ENCODE results near the gene PRKCE.

- TF ChIP-seq CTCF (conservative IDR thresholded peaks at IDR 0.05; ENCODE audit: low read depth, low read length), result no peak
- TF ChIP-seq EZH2 (IDR thresholded peaks at IDR 0.05; ENCODE audit: borderline replicate concordance, low read depth, low read length, poor library complexity, severe bottlenecking), result no peak
Measured at GRCh38 chr2:45905632-45905958, 254.1 kb downstream of the PRKCE start.
